K562 (cell line): ENCODE data around the gene FBN1. TPM values are rescaled to one million over a fixed set of nuclear protein-coding genes. Genes with fewer than 3 reads are reported as not detected.

Experiments used
- ATAC-seq: fragments of 200-7000 bp; cut with Tn5 transposase; 3 replicates; pipeline ENCODE4 v1.9.1; 2020; ENCODE audit warnings: moderate library complexity
- BruUV-seq: library from RNA; stranded (reverse); fragments of 400-500 nt; replicated peaks from 2 replicates; lab custom pipeline; 2021; lab: Mats Ljungman, UMichigan
- CTCF ChIA-PET: fragments of 300-600 bp; formaldehyde crosslinking; extraction: SDS; loops from one replicate; lab custom pipeline; 2021; ENCODE audit warnings: low intra/inter-chr PET ratio; lab: Yijun Ruan, JAX
- POLR2A ChIA-PET: fragments of 300-600, 350-650 bp; sonication (Branson Sonifier 250); formaldehyde crosslinking; extraction: SDS; loops from one replicate; lab custom pipeline; 2021; ENCODE audit warnings: antibody characterized with exemption, inconsistent platforms; lab: Yijun Ruan, JAX
- DNase-seq, 4 experiments: peaks; one replicate each; pipeline versions ENCODE4 v3.0.0 to v3.0.0-alpha.2; 2011 to 2018; ENCODE audit warnings: low spot score in 3 of 4, mixed read lengths in 3 of 4; ENCODE audit errors: extremely low read depth in 1 of 4
- FAIRE-seq: peaks from 2 replicates; lab custom pipeline; 2011; peaks lifted over from hg19 to GRCh38; lab: Jason Lieb, UNC
- H2AFZ ChIP-seq: 2 replicates; pipeline ENCODE4 v1.6.0; 2011; ENCODE audit warnings: low read depth, low read length, control low read depth, inconsistent platforms
- H3K27ac ChIP-seq: fragments of 200-600 bp; 3 replicates; pipeline ENCODE4 v1.8.0; 2011; ENCODE audit warnings: low read depth, mild to moderate bottlenecking, control low read depth, inconsistent platforms, low read length, moderate library complexity, mixed read lengths; ENCODE audit errors: extremely low read depth
- H3K27me3 ChIP-seq, 2 experiments: fragments of 300-600 bp in 1 of 2; 2 replicates in 1 of 2; 3 replicates in 1 of 2; pipeline versions ENCODE4 v1.6.0 to v1.8.0; 2011; ENCODE audit warnings: inconsistent platforms in 2 of 2, low read length in 2 of 2, mild to moderate bottlenecking in 1 of 2, mixed read lengths in 1 of 2, moderate library complexity in 1 of 2; ENCODE audit not compliant: control insufficient read depth in 2 of 2, insufficient read depth in 2 of 2
- H3K36me3 ChIP-seq: fragments of 300-600 bp; 3 replicates; pipeline ENCODE4 v1.8.0; 2011; ENCODE audit warnings: mild to moderate bottlenecking, low read length, inconsistent platforms; ENCODE audit not compliant: control insufficient read depth, insufficient read depth
- H3K4me1 ChIP-seq, 2 experiments: fragments of 200-600 bp in 1 of 2; replicated peaks in 1 of 2; 2 replicates in 1 of 2; 3 replicates in 1 of 2; pipeline versions ENCODE4 v1.5.1 to v1.8.0; 2011; ENCODE audit warnings: inconsistent platforms in 2 of 2, low read length in 2 of 2, mild to moderate bottlenecking in 1 of 2, mixed read lengths in 1 of 2, moderate library complexity in 1 of 2; ENCODE audit not compliant: control insufficient read depth in 2 of 2, insufficient read depth in 2 of 2
- H3K4me2 ChIP-seq: 2 replicates; pipeline ENCODE4 v1.6.1; 2011; ENCODE audit warnings: low read length, control low read depth, inconsistent platforms, mixed read lengths; ENCODE audit not compliant: insufficient read depth
- H3K4me3 ChIP-seq: fragments of 200-600 bp; sonication (generic), shearing (Covaris generic); 2 replicates; pipeline ENCODE4 v1.5.1; 2016; ENCODE audit warnings: control low read depth, inconsistent platforms
- H3K79me2 ChIP-seq: fragments of 200-600 bp; 3 replicates; pipeline ENCODE4 v1.8.0; 2011; ENCODE audit warnings: low read length, inconsistent platforms; ENCODE audit not compliant: control insufficient read depth, insufficient read depth
- H3K9ac ChIP-seq, 2 experiments: 2 replicates each; pipeline versions ENCODE4 v1.6.0 to v1.6.1; 2011; ENCODE audit warnings: low read depth in 2 of 2, low read length in 2 of 2, control low read depth in 1 of 2, inconsistent platforms in 1 of 2, mild to moderate bottlenecking in 1 of 2, mixed read lengths in 1 of 2; ENCODE audit not compliant: insufficient read depth in 1 of 2
- H3K9me1 ChIP-seq: one replicate; pipeline ENCODE4 v1.6.0; 2011; ENCODE audit warnings: inconsistent platforms, mild to moderate bottlenecking, low read length, moderate library complexity; ENCODE audit not compliant: control insufficient read depth, insufficient read depth
- H3K9me3 ChIP-seq: replicated peaks from 2 replicates; pipeline ENCODE4 v1.5.1; 2011; ENCODE audit warnings: low read depth, low read length, inconsistent platforms; ENCODE audit not compliant: control insufficient read depth, insufficient read depth
- H4K20me1 ChIP-seq: replicated peaks from 2 replicates; pipeline ENCODE4 v1.6.1; 2011; ENCODE audit warnings: low read length, inconsistent platforms, mixed read lengths; ENCODE audit not compliant: control insufficient read depth, insufficient read depth
- ELF1 ChIP-seq: fragments of 200-800 bp; sonication (Bioruptor generic); IDR thresholded peaks from 2 replicates; pipeline ENCODE4 v1.6.1; 2016; ENCODE audit warnings: missing genetic modification characterization, missing compliant biosample characterization
- GTF2E2 ChIP-seq: fragments of 200-800 bp; sonication (Bioruptor generic); IDR thresholded peaks from 2 replicates; pipeline ENCODE4 v1.6.1; 2016; ENCODE audit warnings: missing genetic modification characterization, missing compliant biosample characterization
- KLF16 ChIP-seq: IDR thresholded peaks from 2 replicates; pipeline ENCODE4 v1.6.1; 2016; ENCODE audit warnings: antibody characterized with exemption
- KLF6 ChIP-seq: fragments of 250-450 bp; sonication (Bioruptor Pico); IDR thresholded peaks from 2 replicates; pipeline ENCODE4 v1.4.0; 2020; ENCODE audit warnings: mild to moderate bottlenecking, moderate library complexity, borderline replicate concordance
- RREB1 ChIP-seq: fragments of 250-450 bp; sonication (Bioruptor Pico); IDR thresholded peaks from 2 replicates; pipeline ENCODE4 v1.4.0; 2020
- SIN3B ChIP-seq: fragments of 450-650 bp; IDR thresholded peaks from 2 replicates; pipeline ENCODE4 v1.6.1; 2017; ENCODE audit warnings: low read depth, mild to moderate bottlenecking, moderate library complexity
- ZBED1 ChIP-seq: IDR thresholded peaks from 2 replicates; pipeline ENCODE4 v1.6.1; 2014
- ZNF146 ChIP-seq: IDR thresholded peaks from one replicate; pipeline ENCODE4 v1.6.1; 2018; ENCODE audit warnings: missing compliant biosample characterization; ENCODE audit not compliant: unreplicated experiment
- ZNF253 ChIP-seq: fragments of 250-450 bp; sonication (Bioruptor Pico); conservative IDR thresholded peaks from 2 replicates; pipeline ENCODE4 v1.6.1; 2021; ENCODE audit warnings: mild to moderate bottlenecking
- WGBS: fragments of 100-300 bp; shearing (Covaris generic); methylation state at CpG from one replicate; pipeline ENCODE4 v1.1.6; 2016; ENCODE audit warnings: low coverage, mixed read lengths; ENCODE audit not compliant: insufficient coverage; ENCODE audit errors: missing lambda C conversion rate; 5-methylcytosine and 5-hydroxymethylcytosine counted together
- in situ Hi-C: fragments of 300-500 bp; cut with MboI; formaldehyde crosslinking; loops from 4 replicates; pipeline ENCODE4 v1.15.0; 2018; ENCODE audit warnings: inconsistent platforms, mixed read lengths
- intact Hi-C: fragments of 100-400 bp; cut with micrococcal nuclease; formaldehyde crosslinking; loops from 2 replicates; pipeline ENCODE4 v1.14.2; 2022
- polyA plus RNA-seq, 8 experiments: library from polyadenylated mRNA; depleted of rRNA in 4 of 8; stranded (reverse) in 5 of 8; unstranded in 3 of 8; fragments of >200 nt; fragmentation: Nextera tagmentation in 2 of 8; fragmentation: Illumina TruSeq in 1 of 8; extraction: Ambion mirVana in 2 of 8; extraction: Trizol in 1 of 8; gene quantifications; 2 replicates each; pipeline versions ENCODE4 v1.2.1 to v1.2.3, GENCODE V29; 2011 to 2014; ENCODE audit warnings: inconsistent platforms in 1 of 8, missing spikeins in 1 of 8
- total RNA-seq, 7 experiments: library from RNA; depleted of rRNA in 6 of 7; stranded (reverse); fragments of >200 nt in 6 of 7; fragmentation: Illumina TruSeq in 2 of 7; extraction: Trizol in 2 of 7; gene quantifications; 2 replicates each; pipeline versions ENCODE4 v1.2.1 to v1.2.3, GENCODE V29; 2011 to 2021; ENCODE audit warnings: low replicate concordance in 1 of 7

The FBN1 gene
- total and polyA plus RNA-seq, 9 of the 15 experiments (the other 6 are each of a cell fraction or from before 2014, with no cell fraction given): 0.15 to 1.2 (median 0.60) TPM

- BruUV-seq: no TSS peak
- in situ Hi-C loops: no loop called here
- H3K27ac ChIP-seq: no peak overlapping the region
- WGBS: 0% methylated on average over 3 of the region's 3 CpGs
- no peak overlapping the region for H3K4me3 ChIP-seq
- no peak for TF ChIP-seq KLF6 (CRISPR knock-in tag)
- no peak for TF ChIP-seq GTF2E2
- no peak for TF ChIP-seq ZBED1
- TF ChIP-seq RREB1 (CRISPR knock-in tag): no peak
- no peak for TF ChIP-seq SIN3B
- TF ChIP-seq ZNF253 (CRISPR knock-in tag): no peak
- no peak for TF ChIP-seq ZNF146 (CRISPR knock-in tag)
- no peak for TF ChIP-seq ELF1 (tag)
- TF ChIP-seq KLF16: no peak
- TF ChIP-seq, all 486 proteins: peak for 0
- no peak overlapping the region for H3K9ac ChIP-seq
- H3K27me3 ChIP-seq: peaks cover 0 to 10% of the 10 kb centered on the region in 2 experiments; a peak in 3 of 5 replicates
- H2AFZ ChIP-seq: no peak overlapping the region
- intact Hi-C loops: no loop called here
- POLR2A ChIA-PET: no interaction called here
- H3K36me3 ChIP-seq: no peaks in the 10 kb centered on the region
- no peaks in the 10 kb centered on the region for H3K79me2 ChIP-seq
- H4K20me1 ChIP-seq: no peaks in the 10 kb centered on the region
- H3K4me2 ChIP-seq: no peak overlapping the region
- no peaks in the 10 kb centered on the region for H3K9me3 ChIP-seq
- ATAC-seq (no peak), DNase-seq (no peak), FAIRE-seq (no peak)
- no peaks in the 10 kb centered on the region for H3K9me1 ChIP-seq
- no peaks in the 10 kb centered on the region for H3K4me1 ChIP-seq
- CTCF ChIA-PET: no interaction called here
Observed at GRCh38 chr15:48423342-48423741, 222.2 kb downstream of the FBN1 start.
